Activated B cell treated with CpG ODN at 0.5 μM for 24 hours (primary cell): ENCODE measurements around the gene NANOS1. TPM values are rescaled to one million over a fixed set of nuclear protein-coding genes. Genes with fewer than 3 reads are reported as not detected.

Source experiments
- ATAC-seq: fragments of 200-7000 bp; cut with Tn5 transposase; one replicate; pipeline ENCODE4 v1.10.0; 2021; ENCODE audit warnings: low read depth, mild to moderate bottlenecking, moderate library complexity
- CTCF ChIA-PET: fragments of 350-600 bp; sonication (Branson Sonifier 250); formaldehyde crosslinking; loops from one replicate; lab custom pipeline; 2021; ENCODE audit warnings: antibody characterized with exemption; lab: Charles Lee
- POLR2A ChIA-PET: fragments of 350-600 bp; sonication (Branson Sonifier 250); formaldehyde crosslinking; loops from one replicate; lab custom pipeline; 2021; ENCODE audit warnings: antibody characterized with exemption; lab: Charles Lee
- DNase-seq: peaks from one replicate; pipeline ENCODE4 v3.0.0; 2022
- H3K27ac Mint-ChIP-seq: one replicate; pipeline ENCODE4 v1.8.0; 2020; ENCODE audit warnings: mixed read lengths
- H3K27me3 Mint-ChIP-seq: one replicate; pipeline ENCODE4 v1.8.0; 2021; ENCODE audit warnings: mixed read lengths
- H3K36me3 Mint-ChIP-seq: one replicate; pipeline ENCODE4 v1.8.0; 2021; ENCODE audit warnings: low read depth, mixed read lengths
- H3K4me1 Mint-ChIP-seq: one replicate; pipeline ENCODE4 v1.8.0; 2021; ENCODE audit warnings: mixed read lengths
- H3K4me3 Mint-ChIP-seq: one replicate; pipeline ENCODE4 v1.8.0; 2020; ENCODE audit warnings: mild to moderate bottlenecking, mixed read lengths
- H3K9me3 Mint-ChIP-seq: one replicate; pipeline ENCODE4 v1.8.0; 2020; ENCODE audit warnings: mixed read lengths
- CTCF ChIP-seq: fragments of 200-600 bp; IDR thresholded peaks from one replicate; pipeline ENCODE4 v1.8.0; 2022; ENCODE audit warnings: antibody characterized with exemption, mild to moderate bottlenecking
- intact Hi-C: fragments of 100-400 bp; cut with micrococcal nuclease; formaldehyde crosslinking; loops from one replicate; pipeline ENCODE4 v1.15.1; 2024
- total RNA-seq: library from RNA; stranded (reverse); gene quantifications from 2 replicates; pipeline ENCODE4 v1.2.3, GENCODE V29; 2022

Gene NANOS1
- total RNA-seq, 1 donor from 2014 or later, result 0.33 TPM

GRCh38 chr10:119079599-119080520, 50.3 kb downstream of the NANOS1 start:
- Mint-ChIP-seq H3K36me3 (peaks cover 30% of the 10 kb centered on the region), H3K27me3 (no peaks in the 10 kb centered on the region), H3K27ac (peak overlapping the region; percentile 93), H3K4me1 (peaks cover 50% of the 10 kb centered on the region), H3K9me3 (no peaks in the 10 kb centered on the region), H3K4me3 (peak overlapping the region; percentile 89)
- ATAC-seq, result peak; percentile 61
- ChIA-PET CTCF (interaction anchor here (1.7 kb wide), 1 partner anchor 25 kb away, joined by 5 read pairs; the partner anchor contains the start of gene DENND10), POLR2A (interaction anchor here (0.6 to 2.2 kb wide), 5 partner anchors 19 to 437 kb away, joined by 3 to 13 read pairs (median 5); partner anchors contain the start of genes DENND10 and SFXN4)
- no peak for DNase-seq
- no peak for TF ChIP-seq CTCF
- intact Hi-C loops, result loop anchor here (1.0 to 10.0 kb wide), 11 partner anchors 19 to 795 kb away; partner anchors contain the start of genes BAG3, DENND10, MCMBP and PRDX3

DNA sequence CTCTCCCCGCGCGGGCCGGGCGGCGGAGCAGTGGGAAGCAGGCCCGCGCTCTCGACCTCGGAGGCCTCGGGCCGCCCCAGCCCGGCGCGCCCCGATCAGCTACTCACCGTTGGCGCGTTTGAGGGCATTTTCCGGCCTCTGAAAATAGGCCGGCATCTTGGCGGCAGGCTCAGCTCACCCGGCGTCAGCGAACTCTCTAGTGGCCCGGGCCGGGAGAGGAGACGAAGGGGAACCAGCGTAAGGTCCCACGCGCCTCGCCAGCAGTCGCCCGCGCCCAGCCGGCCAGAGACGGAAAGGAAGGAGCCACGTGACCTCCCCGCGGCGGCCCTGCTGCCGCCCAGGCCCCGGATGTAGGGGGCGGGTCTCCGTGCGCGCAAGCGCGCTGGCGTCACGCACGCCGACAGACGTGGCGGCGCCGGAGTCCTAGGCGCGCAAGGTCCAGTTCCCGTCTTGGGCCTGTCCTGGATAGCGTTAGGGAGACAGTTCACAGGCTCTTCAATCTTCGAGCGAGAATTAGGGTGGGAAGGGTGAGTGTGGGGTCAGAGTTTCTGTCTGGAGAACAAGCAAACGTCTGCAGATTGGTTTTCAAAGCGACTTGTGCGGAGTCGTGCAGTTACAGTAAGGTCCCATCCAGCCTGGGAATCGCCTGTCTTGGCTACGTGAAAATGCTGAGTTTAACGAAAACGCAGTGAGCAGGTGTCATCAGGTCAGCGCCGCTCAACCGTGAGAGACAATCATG, 51.2 kb downstream of the NANOS1 start, which contains the start of gene EIF3A:
EIF3A (minus strand) TSS at position 297 of the 739 bp plus-strand sequence; CDS start at position 156, 141 bp downstream.
- intact Hi-C loops, result loop anchor here (1.0 to 10.0 kb wide), 12 partner anchors 20 to 794 kb away; partner anchors contain the start of genes BAG3, DENND10, MCMBP and PRDX3
- CTCF ChIA-PET, result no interaction called here
- Mint-ChIP-seq H3K27me3 (no peaks in the 10 kb centered on the region), H3K9me3 (no peaks in the 10 kb centered on the region), H3K4me1 (peaks cover 49% of the 10 kb centered on the region), H3K36me3 (peaks cover 27% of the 10 kb centered on the region), H3K27ac (peak within 1 kb of the TSS; percentile 93), H3K4me3 (peak within 1 kb of the TSS; percentile 89)
- TF ChIP-seq CTCF, result no peak
- DNase-seq, result peak; percentile 97
- ATAC-seq, result peak; percentile 79
- POLR2A ChIA-PET, result interaction anchor here (0.5 to 2.2 kb wide), 7 partner anchors 20 to 792 kb away, joined by 3 to 13 read pairs (median 5); partner anchors contain the start of genes DENND10, MCMBP and SFXN4

Other genes starting within 250 kb of the NANOS1 start
- 109 and 114 TPM in 2 replicates for gene EIF3A, start 51.1 kb downstream of the NANOS1 start, total RNA-seq
- gene DENND10, start 74.4 kb downstream of the NANOS1 start, total RNA-seq, result 14.4 and 15.0 TPM in 2 replicates
- 18.4 and 21.7 TPM in 2 replicates for gene SFXN4, start 136.0 kb downstream of the NANOS1 start, total RNA-seq
- gene PRDX3, start 149.1 kb downstream of the NANOS1 start, total RNA-seq, result 62.8 and 63.7 TPM in 2 replicates
- 19.9 and 21.3 TPM in 2 replicates for gene GRK5, start 177.9 kb downstream of the NANOS1 start, total RNA-seq